Suprapubic skin (tissue), 4 donors: Measurements from ENCODE around the gene SNAPC5. TPM values are rescaled to one million over a fixed set of nuclear protein-coding genes. Genes with fewer than 3 reads are reported as not detected.

Source experiments
- DNase-seq, 2 donors: peaks; one replicate each; pipeline ENCODE4 v3.0.0-alpha.2; 2019; ENCODE audit warnings: low spot score in 2 of 2
- H3K27ac ChIP-seq: fragments of 200-600 bp; sonication (generic); one replicate; pipeline ENCODE4 v1.5.1; 2019
- H3K27me3 ChIP-seq: fragments of 200-600 bp; sonication (generic); one replicate; pipeline ENCODE4 v1.5.1; 2019
- H3K36me3 ChIP-seq: fragments of 200-600 bp; sonication (generic); one replicate; pipeline ENCODE4 v1.5.1; 2019
- H3K4me1 ChIP-seq: fragments of 200-600 bp; sonication (generic); one replicate; pipeline ENCODE4 v1.5.1; 2019
- H3K4me3 ChIP-seq: fragments of 200-600 bp; sonication (generic); one replicate; pipeline ENCODE4 v1.5.1; 2019; ENCODE audit warnings: mild to moderate bottlenecking
- H3K9me3 ChIP-seq: fragments of 200-600 bp; sonication (generic); one replicate; pipeline ENCODE4 v1.5.1; 2019
- CTCF ChIP-seq, 2 donors: fragments of 200-600 bp in 1 of 2; fragments of 450-650 bp in 1 of 2; sonication (generic) in 1 of 2; IDR thresholded peaks; one replicate each; pipeline ENCODE4 v1.5.1; 2016 to 2019; ENCODE audit warnings: antibody characterized with exemption in 2 of 2, mild to moderate bottlenecking in 1 of 2, moderate library complexity in 1 of 2
- EP300 ChIP-seq: sonication (generic); formaldehyde crosslinking; IDR thresholded peaks from one replicate; pipeline ENCODE4 v1.6.1; 2017; ENCODE audit warnings: antibody characterized with exemption
- POLR2A ChIP-seq, 2 donors: fragments of 450-650 bp; IDR thresholded peaks; one replicate each; pipeline ENCODE4 v1.6.1; 2017; ENCODE audit warnings: antibody characterized with exemption in 2 of 2, mild to moderate bottlenecking in 2 of 2, moderate library complexity in 2 of 2
- POLR2AphosphoS5 ChIP-seq, 3 donors: sonication (generic); formaldehyde crosslinking; IDR thresholded peaks; one replicate each; pipeline ENCODE4 v1.6.1; 2017; ENCODE audit warnings: antibody characterized with exemption in 3 of 3
- WGBS: methylation state at CpG from one replicate; pipeline ENCODE4 v1.1.5; 2018; 5-methylcytosine and 5-hydroxymethylcytosine counted together
- total RNA-seq, 4 donors: library from RNA; depleted of rRNA; stranded (reverse); fragments of >200 nt; gene quantifications; one replicate each; pipeline ENCODE4 v1.1.0, GENCODE V29; 2016

SNAPC5 gene
- total RNA-seq, 4 donors from 2014 or later: 9.9 to 26.8 (median 17.3) TPM

- no peaks in the 10 kb centered on the region for H3K4me1 ChIP-seq
- WGBS: 50% methylated on average over 1 of the region's 1 CpG
- H3K27me3 ChIP-seq: no peaks in the 10 kb centered on the region
- no peak for DNase-seq
- H3K27ac ChIP-seq: no peak overlapping the region
- no peaks in the 10 kb centered on the region for H3K36me3 ChIP-seq
- H3K4me3 ChIP-seq: no peak overlapping the region
- TF ChIP-seq CTCF (IDR thresholded peaks at IDR 0.05): no peak
- TF ChIP-seq POLR2A (IDR thresholded peaks at IDR 0.05): no peak
- no peak for TF ChIP-seq EP300
- no peak for TF ChIP-seq POLR2AphosphoS5 (IDR thresholded peaks at IDR 0.05)
- H3K9me3 ChIP-seq: no peaks in the 10 kb centered on the region
Measured at GRCh38 chr15:66452971-66453580, 44.5 kb downstream of the SNAPC5 start.

GRCh38 chr15:66452420-66452819 lies 45.1 kb downstream of the SNAPC5 start:
- no peaks in the 10 kb centered on the region for H3K4me1 ChIP-seq
- H3K27ac ChIP-seq: no peak overlapping the region
- DNase-seq: no peak
- no peaks in the 10 kb centered on the region for H3K36me3 ChIP-seq
- TF ChIP-seq POLR2AphosphoS5 (IDR thresholded peaks at IDR 0.05): no peak
- no peak for TF ChIP-seq POLR2A (IDR thresholded peaks at IDR 0.05)
- TF ChIP-seq CTCF (IDR thresholded peaks at IDR 0.05): no peak
- no peak for TF ChIP-seq EP300
- WGBS: 87% methylated on average over 4 of the region's 4 CpGs
- H3K27me3 ChIP-seq: no peaks in the 10 kb centered on the region
- H3K9me3 ChIP-seq: no peaks in the 10 kb centered on the region
- no peak overlapping the region for H3K4me3 ChIP-seq

Other genes with a start within 250 kb of the SNAPC5 start
- 1 to 10 TPM; 2.4 to 8.5 (median 4.3) TPM for gene MEGF11, start 244.0 kb downstream of the SNAPC5 start, total RNA-seq
- gene DIS3L, start 204.2 kb downstream of the SNAPC5 start, total RNA-seq: 10 to 100 TPM; 15.8 to 26.1 (median 21.2) TPM
- gene TIPIN, start 141.1 kb downstream of the SNAPC5 start, total RNA-seq: 1 to 10 TPM; 4.8 to 8.2 (median 7.0) TPM
- gene MAP2K1, start 110.8 kb downstream of the SNAPC5 start, total RNA-seq: 10 to 100 TPM; 23.6 to 31.0 (median 27.9) TPM
- 1,000 to 10,000 TPM; 3,240 to 5,495 (median 4,865) TPM for gene RPL4, start 7.1 kb upstream of the SNAPC5 start, total RNA-seq
- gene ZWILCH, start 7.6 kb upstream of the SNAPC5 start, total RNA-seq: 1 to 10 TPM; 4.7 to 8.9 (median 5.1) TPM
- under 1 TPM in 1 of 4 donors, not detected in 3; 0.23 TPM for gene LCTL, start 68.2 kb upstream of the SNAPC5 start, total RNA-seq
- 1 to 10 TPM; 2.9 to 7.0 (median 6.9) TPM for gene SMAD6, start 204.5 kb upstream of the SNAPC5 start, total RNA-seq